GM18867 (cell line): ENCODE measurements around the gene PRKCG.
"Not testable (repeated sequence)": the region's sequence is repeated elsewhere in the genome, so short reads cannot be mapped to it uniquely, and the experiment has no call there.

Experiments used
- ATAC-seq: cut with Tn5 transposase; IDR thresholded peaks from one replicate; pipeline ENCODE4 v1.9.1; 2021; ENCODE audit warnings: mild to moderate bottlenecking, moderate library complexity; ENCODE audit not compliant: unreplicated experiment

The PRKCG gene

DNA sequence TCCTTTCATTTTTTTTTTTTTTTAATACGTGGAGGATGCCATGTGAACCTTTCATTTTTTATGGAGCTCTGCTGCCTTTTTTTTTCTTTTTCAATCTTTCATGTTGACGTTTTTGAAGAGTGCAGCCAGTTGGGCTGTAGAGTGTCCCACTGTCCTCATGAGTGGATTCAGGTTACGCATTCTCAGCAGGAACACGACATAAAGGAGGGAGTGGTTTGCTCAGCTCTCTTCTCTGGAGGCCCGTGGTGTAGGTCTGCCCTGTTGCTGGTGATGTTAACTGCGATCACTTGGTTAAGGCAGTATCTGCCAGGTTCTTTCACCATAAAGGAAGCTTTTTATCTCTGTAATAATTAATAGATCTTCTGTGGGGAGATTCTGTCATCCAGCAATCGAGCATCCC, 54.0 kb downstream of the PRKCG start:
- no peak for ATAC-seq

DNA sequence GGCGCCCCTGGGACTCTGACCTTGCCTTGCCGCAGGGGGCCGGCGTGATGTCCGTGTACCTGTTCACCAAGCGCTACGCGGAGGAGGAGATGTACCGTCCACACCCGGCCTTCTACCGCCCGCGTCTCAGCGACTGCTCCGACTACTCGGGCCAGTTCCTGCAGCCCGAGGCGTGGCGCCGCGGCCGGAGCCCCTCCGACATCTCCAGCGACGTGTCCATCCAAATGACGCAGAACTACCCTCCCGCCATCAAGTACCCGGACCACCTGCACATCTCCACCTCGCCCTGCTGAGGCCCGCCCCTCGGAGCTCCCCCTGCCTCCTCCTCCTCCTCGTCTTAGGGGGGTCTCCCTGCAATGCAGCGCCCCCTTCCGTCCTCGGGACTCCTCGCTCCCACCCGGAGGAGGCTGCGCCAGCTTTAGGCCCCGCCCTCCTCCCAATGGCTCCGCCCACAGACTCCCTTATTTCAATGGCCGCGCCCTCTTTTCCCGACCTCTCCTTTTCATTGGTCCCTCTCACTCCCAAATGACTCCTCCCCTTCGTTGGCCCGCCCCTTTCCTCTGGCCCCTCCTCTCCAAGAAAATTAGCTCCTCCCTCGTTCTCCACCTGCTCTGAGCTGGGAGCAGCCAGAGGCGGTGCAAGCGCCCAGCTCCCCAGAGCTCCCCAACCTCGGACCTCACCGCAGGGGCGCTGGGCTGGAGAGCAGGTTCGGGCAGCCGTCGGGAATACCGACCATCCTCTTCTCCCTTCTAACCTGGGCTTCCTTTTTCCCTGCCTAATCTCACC, 60.2 kb downstream of the PRKCG start:
- no peak for ATAC-seq

DNA sequence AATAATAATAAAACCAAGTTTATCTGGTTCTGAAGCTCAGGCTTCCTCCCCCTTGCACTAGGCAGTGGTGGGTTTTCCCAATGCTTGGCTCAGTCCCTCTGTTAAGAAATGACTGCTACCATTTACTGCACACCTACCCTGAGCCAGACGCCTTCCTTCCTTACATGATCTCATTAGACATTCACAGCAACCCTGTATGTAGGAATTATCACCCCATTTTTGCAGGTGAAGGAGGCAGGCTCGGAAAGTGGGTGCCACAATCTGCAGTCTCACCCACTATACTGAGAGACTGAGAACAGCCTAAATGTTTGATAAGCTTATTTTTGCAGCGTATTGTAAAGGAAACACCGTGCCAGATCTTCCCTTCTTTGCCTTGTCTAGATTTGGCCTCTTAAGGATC, 62.4 kb downstream of the PRKCG start:
- no peak for ATAC-seq

DNA sequence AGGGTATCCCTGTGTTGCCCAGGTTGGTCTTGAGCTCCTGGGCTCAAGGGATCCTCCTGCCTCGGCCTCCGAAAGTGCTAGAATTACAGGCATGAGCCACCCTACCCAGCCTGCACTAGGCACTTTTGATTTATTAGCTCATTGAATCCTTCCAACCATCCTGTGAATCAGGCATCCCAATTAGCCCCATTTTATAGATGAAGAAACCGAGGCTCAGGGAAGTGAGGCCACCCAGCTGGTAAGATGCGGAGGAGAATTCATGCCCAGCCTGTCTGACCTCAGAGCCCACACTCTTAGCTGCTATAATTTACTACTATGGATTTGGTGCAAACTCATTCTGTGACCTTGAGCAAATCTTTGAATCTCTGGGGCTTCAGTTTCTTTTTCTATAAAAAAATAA, 62.9 kb downstream of the PRKCG start:
- no peak for ATAC-seq

DNA sequence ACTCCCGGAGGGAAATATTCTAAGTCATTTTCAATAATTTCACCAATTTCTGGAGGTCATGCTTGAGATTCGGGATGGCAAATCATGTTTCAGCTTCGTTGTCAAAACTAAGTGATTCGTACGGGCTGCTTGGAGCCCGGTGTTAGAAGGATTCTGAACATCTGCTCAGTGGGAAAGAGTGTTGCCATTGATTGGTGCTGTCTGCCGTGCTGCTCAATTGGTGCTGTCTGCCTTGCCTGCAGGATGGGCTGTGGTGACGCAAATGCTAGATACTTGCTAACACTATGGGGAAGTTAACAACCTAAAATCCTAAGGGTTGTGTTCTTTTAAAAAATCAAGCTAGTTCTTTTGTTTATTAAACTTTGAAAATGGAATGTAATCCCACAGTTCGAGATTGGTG, 63.4 kb downstream of the PRKCG start:
- no peak for ATAC-seq

DNA sequence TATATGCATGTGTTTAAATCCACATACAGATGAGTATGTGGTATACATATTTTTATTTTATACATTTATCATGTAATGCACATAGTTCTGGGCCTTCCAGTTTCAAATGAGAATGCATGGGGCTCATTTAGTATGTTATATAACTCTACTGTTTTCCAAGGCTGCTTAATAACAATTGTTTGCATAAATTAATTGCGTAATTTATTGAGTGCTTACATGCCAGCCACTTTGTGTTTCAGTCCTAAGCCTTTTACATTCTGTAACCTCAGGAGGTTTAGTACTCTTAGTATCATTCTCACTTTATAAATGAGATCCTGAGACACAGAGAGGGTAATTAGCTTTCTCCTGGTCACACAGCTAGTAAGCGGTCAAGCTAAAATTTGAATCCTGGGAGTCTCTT, 64.0 kb downstream of the PRKCG start:
- no peak for ATAC-seq

DNA sequence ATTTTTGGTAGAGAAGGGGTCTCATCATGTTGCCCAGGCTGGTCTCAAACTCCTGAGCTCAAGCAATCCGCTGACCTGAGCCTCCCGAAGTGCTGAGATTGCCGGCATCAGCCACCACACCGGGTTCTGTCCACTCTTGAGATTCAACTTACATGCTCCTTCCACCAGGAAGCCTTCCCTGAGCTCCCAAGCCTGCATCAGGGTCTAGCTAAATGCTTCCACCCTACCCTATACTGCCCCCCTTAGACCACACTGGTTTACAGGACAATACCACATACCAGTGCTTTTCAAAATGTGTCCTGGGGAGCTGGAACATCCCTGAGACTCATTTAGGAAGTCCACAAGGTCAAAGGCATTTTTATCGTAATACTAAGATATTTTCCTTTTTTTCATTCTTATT, 65.6 kb downstream of the PRKCG start:
- no peak for ATAC-seq

DNA sequence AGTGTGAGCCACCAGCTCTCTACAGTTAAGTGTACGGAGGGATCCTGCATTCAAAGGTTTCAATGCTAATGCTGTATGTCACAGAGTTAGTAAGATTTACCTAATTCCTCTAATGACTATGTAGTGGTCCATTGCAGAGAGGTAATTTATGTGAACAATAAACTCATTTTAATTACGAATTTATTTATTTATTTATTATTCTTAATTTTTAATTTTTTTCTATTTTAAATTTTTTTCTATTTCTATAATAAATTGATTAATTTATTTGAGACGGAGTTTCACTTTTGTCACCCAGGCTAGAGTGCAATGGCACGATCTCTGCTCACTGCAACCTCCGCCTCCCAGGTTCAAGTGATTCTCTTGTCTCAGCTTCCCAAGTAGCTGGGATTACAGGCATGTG, 66.6 kb downstream of the PRKCG start:
- ATAC-seq = not testable (repeated sequence)

DNA sequence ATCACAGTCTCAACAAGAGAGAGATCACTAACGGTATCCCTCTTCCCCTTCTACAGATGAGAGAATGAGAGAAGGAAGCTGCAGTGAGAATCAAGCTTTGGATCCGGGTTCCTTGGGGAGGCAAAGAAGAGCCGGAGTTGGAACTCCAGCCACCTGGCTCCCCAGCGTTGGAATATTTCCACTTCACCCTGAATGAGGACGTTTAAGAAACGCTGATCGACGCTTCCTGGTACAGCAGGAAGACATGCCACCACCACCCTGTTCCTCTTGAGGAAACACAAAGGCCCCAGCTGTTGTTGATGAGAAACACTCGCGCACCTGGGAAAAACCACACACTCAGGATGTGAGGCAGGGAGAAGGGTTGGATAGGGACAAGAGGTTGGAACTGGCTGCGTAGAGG, 69.4 kb downstream of the PRKCG start:
- ATAC-seq = no peak

DNA sequence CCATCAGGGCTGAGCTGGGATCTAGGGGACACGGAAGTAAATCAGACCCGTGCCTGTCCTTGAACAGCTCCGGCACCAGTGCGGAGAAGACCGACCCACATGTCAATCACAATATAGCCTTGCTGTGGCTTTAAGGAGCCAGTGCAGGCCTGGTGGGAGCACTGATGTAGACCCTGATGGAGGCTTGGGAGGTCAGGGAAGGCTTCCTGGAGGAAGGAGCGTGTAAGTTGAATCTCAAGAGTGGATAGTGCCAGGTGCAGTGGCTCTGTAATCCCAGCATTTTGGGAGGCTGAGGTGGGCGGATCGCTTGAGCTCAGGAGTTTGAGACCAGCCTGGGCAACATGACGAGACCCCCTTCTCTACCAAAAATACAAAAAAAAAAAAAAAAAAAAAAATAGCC, 70.0 kb downstream of the PRKCG start:
- ATAC-seq = no peak

DNA sequence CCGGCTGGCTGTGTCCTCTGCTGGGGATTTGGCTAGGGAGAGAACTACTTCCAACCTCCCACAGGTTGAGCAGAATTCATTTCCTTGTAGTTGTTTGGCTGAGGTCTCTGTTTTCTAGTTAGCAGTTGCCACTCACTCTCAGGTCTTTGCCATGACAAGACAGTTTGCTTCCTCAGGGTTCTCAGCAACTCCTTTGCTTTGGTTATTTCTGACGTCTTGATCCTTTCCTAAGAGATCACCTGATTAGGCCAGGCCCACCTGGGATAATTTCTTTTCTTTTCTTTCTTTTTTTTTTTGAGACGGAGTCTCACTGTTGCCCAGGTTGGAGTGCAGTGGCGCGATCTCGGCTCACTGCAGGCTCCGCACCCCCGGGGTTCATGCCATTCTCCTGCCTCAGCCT, 71.4 kb downstream of the PRKCG start:
- no peak for ATAC-seq
